RWPE1 (cell line): ENCODE data around the gene DBNDD2.

Experiments
- CTCF ChIA-PET: fragments of 350-600 bp; sonication (Branson Sonifier 250); formaldehyde crosslinking; extraction: SDS; loops from one replicate; lab custom pipeline; 2021; lab: Yijun Ruan, JAX
- POLR2A ChIA-PET: fragments of 400-600 bp; formaldehyde crosslinking; extraction: SDS; loops from one replicate; lab custom pipeline; 2020; ENCODE audit warnings: antibody characterized with exemption; ENCODE audit not compliant: low non-redundant PET; lab: Yijun Ruan, JAX
- DNase-seq: peaks from one replicate; pipeline ENCODE4 v3.0.0; 2012; ENCODE audit warnings: low spot score
- H3K27ac ChIP-seq: fragments of 450-650 bp; 2 replicates; pipeline ENCODE4 v1.5.1; 2017
- CTCF ChIP-seq: fragments of 450-650 bp; conservative IDR thresholded peaks from 2 replicates; pipeline ENCODE4 v1.5.1; 2017; ENCODE audit warnings: low read depth, mild to moderate bottlenecking

DBNDD2 gene

GRCh38 chr20:45368221-45368980, 39.7 kb upstream of the DBNDD2 start:
- CTCF ChIA-PET = interaction anchor here (1.0 to 1.2 kb wide), 2 partner anchors 57 to 68 kb away, joined by 3 read pairs; no protein-coding TSS in a partner anchor
- no peak overlapping the region for H3K27ac ChIP-seq
- TF ChIP-seq CTCF = no peak
- POLR2A ChIA-PET = no interaction called here
- DNase-seq = no peak

GRCh38 chr20:45370571-45371160, 37.4 kb upstream of the DBNDD2 start:
- ChIA-PET POLR2A (no interaction called here), CTCF (interaction anchor here (0.6 to 4.2 kb wide), 8 partner anchors 7 to 400 kb away, joined by 3 to 35 read pairs (median 4); partner anchors contain the start of gene SYS1)
- TF ChIP-seq CTCF = no peak
- H3K27ac ChIP-seq = no peak overlapping the region
- DNase-seq = no peak

- ChIA-PET POLR2A (interaction anchor here (0.5 to 0.6 kb wide), 2 partner anchors 11 to 49 kb away, joined by 7 to 11 read pairs; no protein-coding TSS in a partner anchor), CTCF (interaction anchor here (0.7 to 6.3 kb wide), 4 partner anchors 9 to 64 kb away, joined by 3 to 62 read pairs (median 20); partner anchors contain the start of gene SYS1)
- no peak overlapping the region for H3K27ac ChIP-seq
- no peak for DNase-seq
- no peak for TF ChIP-seq CTCF
Observed at GRCh38 chr20:45372241-45372640, 35.8 kb upstream of the DBNDD2 start.

GRCh38 chr20:45372646-45373352, 35.3 kb upstream of the DBNDD2 start:
- POLR2A ChIA-PET = interaction anchor here (0.6 kb wide), 1 partner anchor 50 kb away, joined by 11 read pairs; no protein-coding TSS in a partner anchor
- peak overlapping the region; percentile 51 for H3K27ac ChIP-seq
- no peak for TF ChIP-seq CTCF

GRCh38 chr20:45373353-45374100, 34.6 kb upstream of the DBNDD2 start:
- TF ChIP-seq CTCF = peak; percentile 98
- peak; percentile 93 for DNase-seq
- H3K27ac ChIP-seq = peak overlapping the region; percentile 51
- CTCF ChIA-PET = interaction anchor here (0.5 to 6.3 kb wide), 47 partner anchors 8 to 1438 kb away, joined by 3 to 62 read pairs (median 4); partner anchors contain the start of genes DBNDD2, PIGT, RBPJL and SYS1
- POLR2A ChIA-PET = interaction anchor here (0.6 kb wide), 1 partner anchor 62 kb away, joined by 3 read pairs; no protein-coding TSS in a partner anchor

More at GRCh38 chr20:45372646-45373352, 35.3 kb upstream of the DBNDD2 start:
- DNase-seq = no peak
- CTCF ChIA-PET = interaction anchor here (0.6 to 6.3 kb wide), 22 partner anchors 8 to 1438 kb away, joined by 3 to 62 read pairs (median 8); partner anchors contain the start of genes DBNDD2, PIGT and SYS1
